ENCODE data around the gene PEPD. TPM values are rescaled to one million over a fixed set of nuclear protein-coding genes. Genes with fewer than 3 reads are reported as not detected.

Gene PEPD
- total and polyA plus RNA-seq, 2 of the 4 experiments (the other 2 are of a cell fraction): 36.7 to 88.4 TPM

GRCh38 chr19:33411621-33412180 is 109.9 kb downstream of the PEPD start:
- no peak for ATAC-seq (ENCODE audit: low read depth)
- no peak for DNase-seq
- no peaks in the 10 kb centered on the region; the same call in 1 of the 2 replicates for H3K4me1 ChIP-seq (ENCODE audit: control insufficient read depth, insufficient read depth, low read length)
- BruUV-seq (replicated peaks): no TSS peak
- no peak overlapping the region for H3K18ac ChIP-seq (ENCODE audit: low read depth, low read length)
- H2AFZ ChIP-seq (replicated peaks; ENCODE audit: low read length, poor library complexity): no peak overlapping the region
- WGBS, 2 experiments (ENCODE audit: extremely low coverage in 2 of 2, insufficient read length in 1 of 2): 94% methylated on average over 4 of the region's 20 CpGs; no CpG with 5 or more reads in 1 of the 2 experiments
- no peak overlapping the region for H3K4me2 ChIP-seq (ENCODE audit: low read depth, low read length)
- no peak overlapping the region for H4K5ac ChIP-seq (ENCODE audit: low read depth, low read length)
- no peak overlapping the region for H4K8ac ChIP-seq (ENCODE audit: low read depth in 2 of 2, low read length in 2 of 2)
- no peak overlapping the region for H4K91ac ChIP-seq (ENCODE audit: insufficient read depth, low read depth, low read length)
- no peak overlapping the region for H3K4me3 ChIP-seq (ENCODE audit: insufficient read depth, low read depth, low read length)
- no peak overlapping the region for H2BK15ac ChIP-seq (ENCODE audit: low read depth, low read length)
- H2AK9ac ChIP-seq (replicated peaks; ENCODE audit: low read depth, low read length, poor library complexity): no peak overlapping the region
- no peak overlapping the region for H3K27ac ChIP-seq (ENCODE audit: insufficient read depth, low read length)
- POLR2A ChIA-PET (ENCODE audit: unreplicated experiment): no interaction called here
- no peak overlapping the region for H3K14ac ChIP-seq (replicated peaks; ENCODE audit: low read depth, low read length)
- no peak overlapping the region for H3K56ac ChIP-seq (ENCODE audit: extremely low read depth, insufficient read depth, low read length)
- dilution Hi-C loops (cut with HindIII; ENCODE audit: low sequenced_read_pairs, unreplicated experiment): no loop called here
- no peak overlapping the region for H2BK20ac ChIP-seq (ENCODE audit: low read depth, low read length)
- in situ Hi-C loops (cut with MboI; ENCODE audit: low sequenced_read_pairs): no loop called here
- no peaks in the 10 kb centered on the region; the same call in 1 of the 2 replicates for H4K20me1 ChIP-seq (ENCODE audit: insufficient read depth, low read length)
- TF ChIP-seq POLR2A (IDR thresholded peaks at IDR 0.05; ENCODE audit: low read depth, low read length): no peak
- no peak for TF ChIP-seq FOS (IDR thresholded peaks at IDR 0.05; ENCODE audit: low read depth, low read length)
- TF ChIP-seq CHD1 (IDR thresholded peaks at IDR 0.05; ENCODE audit: low read depth, low read length): no peak
- no peak for TF ChIP-seq SMC3 (IDR thresholded peaks at IDR 0.05; ENCODE audit: low read depth, low read length)
- TF ChIP-seq MAZ (IDR thresholded peaks at IDR 0.05; ENCODE audit: borderline replicate concordance, low read depth, low read length): no peak
- TF ChIP-seq NFE2L2 (IDR thresholded peaks at IDR 0.05; ENCODE audit: low read depth, low read length): no peak
- TF ChIP-seq RCOR1 (IDR thresholded peaks at IDR 0.05; ENCODE audit: insufficient replicate concordance, low read length): no peak
- no peak for TF ChIP-seq RAD21 (IDR thresholded peaks at IDR 0.05; ENCODE audit: low read length)
- no peak for TF ChIP-seq MAFK (IDR thresholded peaks at IDR 0.05; ENCODE audit: low read depth, low read length)
- TF ChIP-seq MXI1 (IDR thresholded peaks at IDR 0.05; ENCODE audit: borderline replicate concordance, low read depth, low read length): no peak
- no peak for TF ChIP-seq BHLHE40 (IDR thresholded peaks at IDR 0.05; ENCODE audit: low read depth, low read length)
- no peak for TF ChIP-seq CEBPB (IDR thresholded peaks at IDR 0.05; ENCODE audit: low read depth, low read length)
- no peak for TF ChIP-seq USF2 (IDR thresholded peaks at IDR 0.05; ENCODE audit: low read depth, low read length)
- no peak for TF ChIP-seq RFX5 (IDR thresholded peaks at IDR 0.05; ENCODE audit: low read depth, low read length)
- no peak for TF ChIP-seq CTCF (conservative IDR thresholded peaks at IDR 0.05; ENCODE audit: low read depth, low read length)
- H3K9me1 ChIP-seq (ENCODE audit: insufficient read depth, low read length): no peaks in the 10 kb centered on the region
- H3K9me3 ChIP-seq (ENCODE audit: control insufficient read depth, insufficient read depth, low read length): no peaks in the 10 kb centered on the region
- no peak overlapping the region for H3K4ac ChIP-seq (ENCODE audit: low read depth, low read length)
- H3K27me3 ChIP-seq (ENCODE audit: control insufficient read depth, insufficient read depth, low read length): no peaks in the 10 kb centered on the region
- intact Hi-C loops (cut with micrococcal nuclease): no loop called here
- no peak overlapping the region for H3K9ac ChIP-seq (ENCODE audit: low read depth, low read length)
- no peaks in the 10 kb centered on the region for H3K79me1 ChIP-seq (ENCODE audit: low read depth in 1 of 2, low read length in 2 of 2)
- H2AK5ac ChIP-seq (ENCODE audit: low read depth, low read length): no peak overlapping the region
- H3K36me3 ChIP-seq (ENCODE audit: control insufficient read depth, insufficient read depth, low read length): no peaks in the 10 kb centered on the region
- CTCF ChIA-PET: no interaction called here
- H2BK120ac ChIP-seq (ENCODE audit: low read depth, low read length): no peak overlapping the region
- no peak overlapping the region for H3K23ac ChIP-seq (ENCODE audit: low read depth, low read length)
- H2BK5ac ChIP-seq (ENCODE audit: low read depth, low read length, poor library complexity, severe bottlenecking): no peak overlapping the region
